Neural cell (in vitro differentiated cells): ENCODE data around the gene ADAT1. TPM values are rescaled to one million over a fixed set of nuclear protein-coding genes. Genes with fewer than 3 reads are reported as not detected.

Source experiments
- H2AFZ ChIP-seq: fragments of 200-600, 300-800 bp; sonication (generic), shearing (Covaris generic); 2 replicates; pipeline ENCODE4 v1.6.0; 2014; ENCODE audit warnings: low read depth, mild to moderate bottlenecking, antibody characterized with exemption, low read length, moderate library complexity
- H3F3A ChIP-seq: fragments of 200-600 bp; shearing (Covaris generic); 2 replicates; pipeline ENCODE4 v1.6.1; 2016; ENCODE audit warnings: mild to moderate bottlenecking, moderate library complexity, mixed read lengths, antibody characterized with exemption, low read length; ENCODE audit not compliant: insufficient read depth, poor library complexity, severe bottlenecking
- H3K27ac ChIP-seq: fragments of 200-600, 300-800 bp; sonication (generic), shearing (Covaris generic); 2 replicates; pipeline ENCODE4 v1.5.1; 2014; ENCODE audit warnings: mild to moderate bottlenecking, low read length, moderate library complexity
- H3K27me3 ChIP-seq: fragments of 300-800, 200-600 bp; sonication (generic), shearing (Covaris generic); 2 replicates; pipeline ENCODE4 v1.6.0; 2014; ENCODE audit warnings: mild to moderate bottlenecking, low read depth, low read length, moderate library complexity; ENCODE audit not compliant: insufficient read depth
- H3K36me3 ChIP-seq: fragments of 300-800, 200-600 bp; sonication (generic), shearing (Covaris generic); 2 replicates; pipeline ENCODE4 v1.5.1; 2014; ENCODE audit warnings: mild to moderate bottlenecking, antibody characterized with exemption, low read length, moderate library complexity; ENCODE audit not compliant: insufficient read depth
- H3K4me2 ChIP-seq: fragments of 300-800, 200-600 bp; sonication (generic), shearing (Covaris generic); 2 replicates; pipeline ENCODE4 v1.6.0; 2014; ENCODE audit warnings: mild to moderate bottlenecking, low read length
- H3K4me3 ChIP-seq: fragments of 300-800, 200-600 bp; sonication (generic), shearing (Covaris generic); 2 replicates; pipeline ENCODE4 v1.5.1; 2014; ENCODE audit warnings: mild to moderate bottlenecking, low read length, moderate library complexity
- H3K79me2 ChIP-seq: fragments of 200-600 bp; shearing (Covaris generic); replicated peaks from 2 replicates; pipeline ENCODE4 v1.6.0; 2014; ENCODE audit warnings: mild to moderate bottlenecking, low read length, moderate library complexity; ENCODE audit not compliant: insufficient read depth
- H3K9ac ChIP-seq: fragments of 300-800, 200-600 bp; sonication (generic), shearing (Covaris generic); 2 replicates; pipeline ENCODE4 v1.6.1; 2016; ENCODE audit warnings: mild to moderate bottlenecking, low read length, mixed read lengths
- H3K9me2 ChIP-seq: fragments of 200-600 bp; shearing (Covaris generic); 2 replicates; pipeline ENCODE4 v1.6.1; 2016; ENCODE audit warnings: mild to moderate bottlenecking, low read length, mixed read lengths; ENCODE audit not compliant: insufficient read depth
- H3K9me3 ChIP-seq: fragments of 200-600, 300-800 bp; sonication (generic), shearing (Covaris generic); 2 replicates; pipeline ENCODE4 v1.6.1; 2016; ENCODE audit warnings: mild to moderate bottlenecking, mixed run types, low read length, moderate library complexity, mixed read lengths
- H4K20me1 ChIP-seq: fragments of 200-600 bp; shearing (Covaris generic); 2 replicates; pipeline ENCODE4 v1.6.1; 2016; ENCODE audit warnings: mild to moderate bottlenecking, mixed run types; ENCODE audit not compliant: insufficient read depth
- EP300 ChIP-seq: fragments of 450-650 bp; conservative IDR thresholded peaks from 2 replicates; pipeline ENCODE4 v1.6.1; 2014; ENCODE audit warnings: antibody characterized with exemption, mild to moderate bottlenecking, moderate library complexity; ENCODE audit not compliant: poor library complexity, severe bottlenecking
- EZH2 ChIP-seq: fragments of 200-600, 300-800 bp; shearing (Covaris generic), sonication (generic); IDR thresholded peaks from 2 replicates; pipeline ENCODE4 v1.6.1; 2014; ENCODE audit warnings: antibody characterized with exemption, low read length, borderline replicate concordance, mild to moderate bottlenecking; ENCODE audit not compliant: insufficient read depth, poor library complexity, severe bottlenecking
- MXI1 ChIP-seq: fragments of 450-650 bp; conservative IDR thresholded peaks from 2 replicates; pipeline ENCODE4 v1.6.1; 2014; ENCODE audit warnings: antibody characterized with exemption, mild to moderate bottlenecking; ENCODE audit not compliant: poor library complexity, severe bottlenecking
- POLR2AphosphoS5 ChIP-seq: IDR thresholded peaks from 2 replicates; pipeline ENCODE4 v1.6.1; 2012
- RAD21 ChIP-seq: fragments of 450-650 bp; conservative IDR thresholded peaks from 2 replicates; pipeline ENCODE4 v1.6.1; 2014; ENCODE audit warnings: antibody characterized with exemption, mild to moderate bottlenecking, moderate library complexity
- SMC3 ChIP-seq: fragments of 450-650 bp; conservative IDR thresholded peaks from 2 replicates; pipeline ENCODE4 v1.6.1; 2014; ENCODE audit warnings: antibody characterized with exemption, mild to moderate bottlenecking, moderate library complexity; ENCODE audit not compliant: poor library complexity
- TAF1 ChIP-seq: IDR thresholded peaks from 2 replicates; pipeline ENCODE4 v1.6.1; 2012; ENCODE audit warnings: low read depth
- polyA plus RNA-seq: library from polyadenylated mRNA; depleted of rRNA; stranded (reverse); fragments of >200 nt; gene quantifications from 2 replicates; pipeline ENCODE4 v1.2.3, GENCODE V29; 2014
- TF ChIP-seq, protein P1 (sequence below): fragments of 450-650 bp; IDR thresholded peaks from 2 replicates; pipeline ENCODE4 v1.5.1; 2014; ENCODE audit warnings: antibody characterized with exemption, mild to moderate bottlenecking, moderate library complexity; ENCODE audit not compliant: poor library complexity, severe bottlenecking
- TF ChIP-seq, protein P2 (sequence below): IDR thresholded peaks from 2 replicates; pipeline ENCODE4 v1.6.1; 2012; ENCODE audit warnings: borderline replicate concordance

The ADAT1 gene
- polyA plus RNA-seq, 1 donor from 2014 or later: 62.8 TPM

DNA sequence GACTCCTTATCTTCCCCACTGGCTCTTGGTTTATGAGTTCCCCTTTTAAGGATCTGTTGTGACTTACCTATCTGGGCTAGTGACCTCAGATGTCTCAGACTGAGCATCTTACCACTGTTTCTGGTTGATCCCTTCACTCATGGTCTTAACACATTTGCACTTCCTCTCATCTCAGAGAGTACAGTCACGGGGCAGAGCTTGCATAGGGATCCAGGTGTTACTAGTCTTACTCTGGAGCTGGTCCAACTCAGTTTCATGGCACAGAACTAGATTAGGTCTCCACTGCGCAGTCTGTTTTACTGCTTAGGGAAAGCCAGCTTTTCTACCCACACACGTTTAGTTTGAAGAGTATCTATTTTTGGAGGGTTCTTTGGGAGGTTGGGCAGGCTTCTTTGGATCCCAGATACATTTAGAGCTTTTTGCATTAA, 46.7 kb downstream of the ADAT1 start:
- H3K4me3 ChIP-seq: no peak overlapping the region
- no peaks in the 10 kb centered on the region for H3F3A ChIP-seq
- H3K27ac ChIP-seq: no peak overlapping the region
- no peaks in the 10 kb centered on the region for H4K20me1 ChIP-seq
- H3K36me3 ChIP-seq: peaks cover 8% of the 10 kb centered on the region
- no peak overlapping the region for H2AFZ ChIP-seq
- TF ChIP-seq MXI1: no peak
- TF ChIP-seq EP300: no peak
- TF ChIP-seq, protein P1, sequence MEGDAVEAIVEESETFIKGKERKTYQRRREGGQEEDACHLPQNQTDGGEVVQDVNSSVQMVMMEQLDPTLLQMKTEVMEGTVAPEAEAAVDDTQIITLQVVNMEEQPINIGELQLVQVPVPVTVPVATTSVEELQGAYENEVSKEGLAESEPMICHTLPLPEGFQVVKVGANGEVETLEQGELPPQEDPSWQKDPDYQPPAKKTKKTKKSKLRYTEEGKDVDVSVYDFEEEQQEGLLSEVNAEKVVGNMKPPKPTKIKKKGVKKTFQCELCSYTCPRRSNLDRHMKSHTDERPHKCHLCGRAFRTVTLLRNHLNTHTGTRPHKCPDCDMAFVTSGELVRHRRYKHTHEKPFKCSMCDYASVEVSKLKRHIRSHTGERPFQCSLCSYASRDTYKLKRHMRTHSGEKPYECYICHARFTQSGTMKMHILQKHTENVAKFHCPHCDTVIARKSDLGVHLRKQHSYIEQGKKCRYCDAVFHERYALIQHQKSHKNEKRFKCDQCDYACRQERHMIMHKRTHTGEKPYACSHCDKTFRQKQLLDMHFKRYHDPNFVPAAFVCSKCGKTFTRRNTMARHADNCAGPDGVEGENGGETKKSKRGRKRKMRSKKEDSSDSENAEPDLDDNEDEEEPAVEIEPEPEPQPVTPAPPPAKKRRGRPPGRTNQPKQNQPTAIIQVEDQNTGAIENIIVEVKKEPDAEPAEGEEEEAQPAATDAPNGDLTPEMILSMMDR: no peak
- TF ChIP-seq TAF1: no peak
- no peak for TF ChIP-seq SMC3
- no peak for TF ChIP-seq POLR2AphosphoS5
- TF ChIP-seq, protein P2, sequence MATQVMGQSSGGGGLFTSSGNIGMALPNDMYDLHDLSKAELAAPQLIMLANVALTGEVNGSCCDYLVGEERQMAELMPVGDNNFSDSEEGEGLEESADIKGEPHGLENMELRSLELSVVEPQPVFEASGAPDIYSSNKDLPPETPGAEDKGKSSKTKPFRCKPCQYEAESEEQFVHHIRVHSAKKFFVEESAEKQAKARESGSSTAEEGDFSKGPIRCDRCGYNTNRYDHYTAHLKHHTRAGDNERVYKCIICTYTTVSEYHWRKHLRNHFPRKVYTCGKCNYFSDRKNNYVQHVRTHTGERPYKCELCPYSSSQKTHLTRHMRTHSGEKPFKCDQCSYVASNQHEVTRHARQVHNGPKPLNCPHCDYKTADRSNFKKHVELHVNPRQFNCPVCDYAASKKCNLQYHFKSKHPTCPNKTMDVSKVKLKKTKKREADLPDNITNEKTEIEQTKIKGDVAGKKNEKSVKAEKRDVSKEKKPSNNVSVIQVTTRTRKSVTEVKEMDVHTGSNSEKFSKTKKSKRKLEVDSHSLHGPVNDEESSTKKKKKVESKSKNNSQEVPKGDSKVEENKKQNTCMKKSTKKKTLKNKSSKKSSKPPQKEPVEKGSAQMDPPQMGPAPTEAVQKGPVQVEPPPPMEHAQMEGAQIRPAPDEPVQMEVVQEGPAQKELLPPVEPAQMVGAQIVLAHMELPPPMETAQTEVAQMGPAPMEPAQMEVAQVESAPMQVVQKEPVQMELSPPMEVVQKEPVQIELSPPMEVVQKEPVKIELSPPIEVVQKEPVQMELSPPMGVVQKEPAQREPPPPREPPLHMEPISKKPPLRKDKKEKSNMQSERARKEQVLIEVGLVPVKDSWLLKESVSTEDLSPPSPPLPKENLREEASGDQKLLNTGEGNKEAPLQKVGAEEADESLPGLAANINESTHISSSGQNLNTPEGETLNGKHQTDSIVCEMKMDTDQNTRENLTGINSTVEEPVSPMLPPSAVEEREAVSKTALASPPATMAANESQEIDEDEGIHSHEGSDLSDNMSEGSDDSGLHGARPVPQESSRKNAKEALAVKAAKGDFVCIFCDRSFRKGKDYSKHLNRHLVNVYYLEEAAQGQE: no peak
- TF ChIP-seq EZH2: no peak
- no peak for TF ChIP-seq RAD21
- no peak overlapping the region for H3K4me2 ChIP-seq
- H3K79me2 ChIP-seq: no peaks in the 10 kb centered on the region
- H3K9me3 ChIP-seq: no peaks in the 10 kb centered on the region
- no peaks in the 10 kb centered on the region for H3K9me2 ChIP-seq
- no peaks in the 10 kb centered on the region for H3K27me3 ChIP-seq
- H3K9ac ChIP-seq: no peak overlapping the region

DNA sequence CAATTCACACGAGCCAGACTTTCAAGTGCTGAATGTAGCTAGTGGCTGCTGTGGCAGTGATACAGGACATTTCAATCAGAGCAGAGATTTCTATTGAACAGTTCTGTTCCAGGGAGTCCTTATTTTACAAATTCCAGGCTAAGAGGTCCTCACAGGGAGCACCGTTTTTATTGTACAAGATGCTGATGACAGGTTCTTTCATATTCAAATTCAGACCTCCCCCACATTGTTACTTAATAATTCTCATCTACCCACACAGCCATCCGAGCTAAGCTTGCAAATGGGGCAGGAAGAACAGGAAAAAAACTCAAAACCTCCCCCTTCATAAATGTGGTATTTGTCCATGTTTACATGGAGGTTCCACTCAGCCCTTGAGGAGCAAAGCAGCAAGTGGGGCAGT, 47.1 kb downstream of the ADAT1 start:
- no peak for TF ChIP-seq TAF1
- TF ChIP-seq, protein P2: no peak
- TF ChIP-seq EZH2: no peak
- no peak for TF ChIP-seq SMC3
- TF ChIP-seq EP300: no peak
- TF ChIP-seq RAD21: no peak
- TF ChIP-seq MXI1: no peak
- TF ChIP-seq, protein P1: no peak
- no peak for TF ChIP-seq POLR2AphosphoS5
- Histone ChIP-seq H3K4me2 (no peak overlapping the region), H3F3A (no peaks in the 10 kb centered on the region), H3K79me2 (no peaks in the 10 kb centered on the region), H3K9ac (no peak overlapping the region), H3K36me3 (peaks cover 8% of the 10 kb centered on the region), H3K9me3 (no peaks in the 10 kb centered on the region), H3K9me2 (no peaks in the 10 kb centered on the region), H4K20me1 (no peaks in the 10 kb centered on the region), H3K4me3 (no peak overlapping the region), H3K27me3 (no peaks in the 10 kb centered on the region), H3K27ac (no peak overlapping the region), H2AFZ (no peak overlapping the region)
